CD4-positive, alpha-beta T cell (primary cell): ENCODE data around the gene FAM170B. TPM values are rescaled to one million over a fixed set of nuclear protein-coding genes. Genes with fewer than 3 reads are reported as not detected.

Experiments
- ATAC-seq: fragments of 200-7000 bp; cut with Tn5 transposase; one replicate; pipeline ENCODE4 v1.10.0; 2022; ENCODE audit warnings: mild to moderate bottlenecking; ENCODE audit not compliant: poor library complexity
- CTCF ChIA-PET: fragments of 350-600 bp; sonication (Branson Sonifier 250); formaldehyde crosslinking; loops from one replicate; lab custom pipeline; 2021; ENCODE audit warnings: antibody characterized with exemption, inconsistent platforms; lab: Charles Lee
- POLR2A ChIA-PET: fragments of 350-600 bp; sonication (Branson Sonifier 250); formaldehyde crosslinking; loops from one replicate; lab custom pipeline; 2021; ENCODE audit warnings: antibody characterized with exemption, inconsistent platforms; lab: Charles Lee
- DNase-seq, 14 experiments: peaks; one replicate each; pipeline ENCODE4 v3.0.0-alpha.2; 2013 to 2020; ENCODE audit warnings: mixed read lengths in 2 of 14
- H3K27ac ChIP-seq, 2 donors: one replicate each; pipeline versions ENCODE4 v1.5.1 to v1.7.0; 2013; ENCODE audit warnings: low read length in 2 of 2, low read depth in 1 of 2, mild to moderate bottlenecking in 1 of 2
- H3K27me3 ChIP-seq, 2 experiments: 1 replicate in 1 of 2; 2 replicates in 1 of 2; pipeline versions ENCODE4 v1.6.1 to v1.7.0; 2013; ENCODE audit warnings: low read length in 2 of 2, control low read depth in 1 of 2, mild to moderate bottlenecking in 1 of 2, moderate library complexity in 1 of 2; ENCODE audit not compliant: insufficient read depth in 2 of 2, control insufficient read depth in 1 of 2
- H3K36me3 ChIP-seq: one replicate; pipeline ENCODE4 v1.6.1; 2013; ENCODE audit warnings: low read length, control low read depth; ENCODE audit not compliant: insufficient read depth
- H3K4me1 ChIP-seq: one replicate; pipeline ENCODE4 v1.6.1; 2013; ENCODE audit warnings: low read length, control low read depth; ENCODE audit not compliant: insufficient read depth
- H3K4me3 ChIP-seq: one replicate; pipeline ENCODE4 v1.5.1; 2013; ENCODE audit warnings: mild to moderate bottlenecking, low read length, moderate library complexity
- H3K9me3 ChIP-seq, 2 experiments: 1 replicate in 1 of 2; 2 replicates in 1 of 2; pipeline versions ENCODE4 v1.6.1 to v1.7.0; 2013; ENCODE audit warnings: low read length in 2 of 2, mild to moderate bottlenecking in 2 of 2, control low read depth in 1 of 2, moderate library complexity in 1 of 2; ENCODE audit not compliant: control insufficient read depth in 1 of 2, insufficient read depth in 1 of 2
- H3K27ac Mint-ChIP-seq: one replicate; pipeline ENCODE4 v1.8.0; 2020; ENCODE audit warnings: mixed read lengths
- H3K27me3 Mint-ChIP-seq: one replicate; pipeline ENCODE4 v1.8.0; 2021; ENCODE audit warnings: mixed read lengths
- H3K36me3 Mint-ChIP-seq: one replicate; pipeline ENCODE4 v1.8.0; 2021; ENCODE audit warnings: low read depth, mixed read lengths
- H3K4me1 Mint-ChIP-seq: one replicate; pipeline ENCODE4 v1.8.0; 2021; ENCODE audit warnings: low read depth, mixed read lengths
- H3K4me3 Mint-ChIP-seq: one replicate; pipeline ENCODE4 v1.8.0; 2020; ENCODE audit warnings: mild to moderate bottlenecking, mixed read lengths
- H3K9me3 Mint-ChIP-seq: one replicate; pipeline ENCODE4 v1.8.0; 2020; ENCODE audit warnings: mixed read lengths
- intact Hi-C, 2 experiments: fragments of 100-400 bp; cut with DNase I in 1 of 2; cut with micrococcal nuclease in 1 of 2; formaldehyde crosslinking; loops; one replicate each; pipeline versions ENCODE4 v1.15.1 to v1.9.0; 2023 to 2025; cut with DNase I, micrococcal nuclease
- total RNA-seq, 174 experiments: library from RNA in 2 of 174; stranded (reverse) in 2 of 174; gene quantifications; one replicate each; pipeline ENCODE4 v1.2.3 and lab custom pipeline; 2021 to 2026
- TF ChIP-seq, protein P1 (sequence below): fragments of 200-600 bp; IDR thresholded peaks from one replicate; pipeline ENCODE4 v1.8.0; 2022; ENCODE audit warnings: antibody characterized with exemption, mild to moderate bottlenecking

The FAM170B gene
- total RNA-seq, 2 experiments from 2014 or later, result not detected

DNA sequence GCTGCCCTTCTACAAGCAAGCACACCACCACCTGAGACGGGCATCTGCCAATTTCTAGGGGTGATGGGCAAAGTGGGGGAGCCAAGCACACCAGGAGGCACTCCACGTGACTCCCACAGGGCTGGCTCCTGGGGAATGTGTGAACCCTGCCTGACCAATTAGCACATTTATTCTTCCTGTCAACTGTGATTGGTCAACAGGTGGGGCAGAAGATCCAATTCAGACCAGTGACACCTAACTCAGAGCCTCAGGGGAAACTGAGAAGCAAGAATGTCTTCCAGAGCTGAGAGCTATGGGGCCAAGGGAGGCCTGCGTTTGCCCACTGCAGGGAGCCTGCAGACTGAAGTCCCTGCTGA, 38.9 kb upstream of the FAM170B start:
- CTCF ChIA-PET, result no interaction called here
- Mint-ChIP-seq H3K4me3 (no peak overlapping the region), H3K9me3 (no peaks in the 10 kb centered on the region), H3K36me3 (no peaks in the 10 kb centered on the region), H3K4me1 (peaks cover 7% of the 10 kb centered on the region), H3K27me3 (no peaks in the 10 kb centered on the region), H3K27ac (no peak overlapping the region)
- Histone ChIP-seq H3K4me3 (no peak overlapping the region), H3K27me3 (no peaks in the 10 kb centered on the region), H3K27ac (no peak overlapping the region), H3K36me3 (no peaks in the 10 kb centered on the region), H3K4me1 (peaks cover 18% of the 10 kb centered on the region), H3K9me3 (peaks cover 0 to 7% of the 10 kb centered on the region in 2 experiments)
- no peak for ATAC-seq
- intact Hi-C loops, result no loop called here
- TF ChIP-seq, protein P1, sequence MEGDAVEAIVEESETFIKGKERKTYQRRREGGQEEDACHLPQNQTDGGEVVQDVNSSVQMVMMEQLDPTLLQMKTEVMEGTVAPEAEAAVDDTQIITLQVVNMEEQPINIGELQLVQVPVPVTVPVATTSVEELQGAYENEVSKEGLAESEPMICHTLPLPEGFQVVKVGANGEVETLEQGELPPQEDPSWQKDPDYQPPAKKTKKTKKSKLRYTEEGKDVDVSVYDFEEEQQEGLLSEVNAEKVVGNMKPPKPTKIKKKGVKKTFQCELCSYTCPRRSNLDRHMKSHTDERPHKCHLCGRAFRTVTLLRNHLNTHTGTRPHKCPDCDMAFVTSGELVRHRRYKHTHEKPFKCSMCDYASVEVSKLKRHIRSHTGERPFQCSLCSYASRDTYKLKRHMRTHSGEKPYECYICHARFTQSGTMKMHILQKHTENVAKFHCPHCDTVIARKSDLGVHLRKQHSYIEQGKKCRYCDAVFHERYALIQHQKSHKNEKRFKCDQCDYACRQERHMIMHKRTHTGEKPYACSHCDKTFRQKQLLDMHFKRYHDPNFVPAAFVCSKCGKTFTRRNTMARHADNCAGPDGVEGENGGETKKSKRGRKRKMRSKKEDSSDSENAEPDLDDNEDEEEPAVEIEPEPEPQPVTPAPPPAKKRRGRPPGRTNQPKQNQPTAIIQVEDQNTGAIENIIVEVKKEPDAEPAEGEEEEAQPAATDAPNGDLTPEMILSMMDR, result no peak
- POLR2A ChIA-PET, result no interaction called here
- no peak for DNase-seq

DNA sequence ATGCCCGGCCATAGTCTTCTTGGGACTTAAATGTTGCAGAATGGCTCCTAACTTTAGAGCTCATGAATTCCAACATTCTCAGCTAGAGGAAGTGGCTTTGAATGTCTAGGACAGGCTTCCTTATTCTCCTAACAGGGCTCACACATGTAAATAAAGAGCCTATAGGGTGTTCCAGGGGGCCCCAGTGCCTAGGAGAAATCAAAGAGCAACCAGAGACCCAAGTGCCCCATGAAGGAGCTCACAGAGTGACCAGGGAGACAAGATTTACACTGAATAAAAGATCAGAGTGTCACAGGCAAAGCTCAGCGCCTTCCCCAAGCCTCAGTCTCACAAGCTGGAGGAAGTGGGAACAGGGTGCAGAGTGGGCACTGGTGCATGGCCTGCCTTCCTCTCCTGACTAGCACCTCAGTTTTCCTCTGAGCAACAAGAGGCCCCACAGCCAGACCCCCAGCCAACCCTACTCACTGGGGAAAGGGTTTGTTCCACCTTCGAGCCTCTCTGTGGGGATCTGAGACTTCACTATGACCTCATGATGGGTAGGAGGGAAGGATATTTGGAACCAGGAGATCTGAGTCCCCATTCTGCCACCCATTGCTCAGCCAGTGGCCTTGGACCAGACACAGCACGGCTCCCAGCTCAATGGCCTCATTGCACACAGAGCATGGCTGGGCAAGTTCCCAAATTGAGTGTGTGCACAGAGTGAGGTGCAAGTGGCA, 38.4 kb upstream of the FAM170B start:
- no peak for ATAC-seq
- H3K36me3 ChIP-seq, result no peaks in the 10 kb centered on the region
- H3K27me3 Mint-ChIP-seq, result no peaks in the 10 kb centered on the region
- TF ChIP-seq, protein P1, result no peak
- H3K36me3 Mint-ChIP-seq, result no peaks in the 10 kb centered on the region
- H3K27ac ChIP-seq, result no peak overlapping the region
- H3K4me1 Mint-ChIP-seq, result peaks cover 2% of the 10 kb centered on the region
- CTCF ChIA-PET, result no interaction called here
- intact Hi-C loops, result no loop called here
- POLR2A ChIA-PET, result no interaction called here
- no peaks in the 10 kb centered on the region for H3K9me3 Mint-ChIP-seq
- no peak overlapping the region for H3K4me3 ChIP-seq
- no peak overlapping the region for H3K4me3 Mint-ChIP-seq
- DNase-seq, result no peak
- H3K27me3 ChIP-seq, result no peaks in the 10 kb centered on the region
- no peak overlapping the region for H3K27ac Mint-ChIP-seq
- peaks cover 12% of the 10 kb centered on the region for H3K4me1 ChIP-seq
- peaks cover 0 to 7% of the 10 kb centered on the region in 2 experiments for H3K9me3 ChIP-seq

DNA sequence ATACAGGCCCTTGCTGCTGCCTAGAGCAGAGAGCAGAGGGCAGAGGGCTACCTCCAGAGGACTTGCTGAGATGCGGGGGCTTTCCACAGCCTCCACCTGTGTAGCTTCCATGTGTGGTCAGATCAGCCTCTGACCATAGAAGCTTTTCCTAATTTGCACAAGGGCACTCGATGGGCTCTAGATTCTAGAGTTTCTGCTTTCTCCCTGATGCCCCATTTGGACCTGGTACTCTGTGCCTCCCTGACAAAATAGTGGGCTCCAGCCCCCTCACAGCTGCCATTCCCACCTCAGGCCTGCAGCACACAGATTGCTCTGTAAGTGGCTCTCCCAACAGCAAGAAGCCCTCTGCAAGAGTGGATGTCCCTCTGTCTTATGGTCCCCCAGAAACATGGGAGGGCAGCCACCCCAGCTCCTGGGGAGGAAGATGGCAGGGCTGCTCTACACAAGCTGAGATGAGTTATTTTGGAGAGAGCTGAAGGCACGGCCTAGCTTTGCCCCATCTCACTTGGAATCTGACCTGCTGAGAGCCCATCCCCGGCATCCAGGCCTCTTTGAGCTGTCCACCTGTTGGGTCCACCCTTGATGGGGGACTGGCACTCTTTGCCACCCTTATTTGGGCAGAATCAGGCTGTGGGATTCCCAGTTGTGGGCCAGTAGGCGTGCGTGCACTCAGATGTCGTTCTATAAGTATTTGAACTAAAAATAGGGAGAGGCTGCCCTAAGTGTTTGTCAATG, 37.7 kb upstream of the FAM170B start:
- no peak overlapping the region for H3K4me3 ChIP-seq
- no peaks in the 10 kb centered on the region for H3K27me3 Mint-ChIP-seq
- ATAC-seq (no peak), DNase-seq (no peak)
- H3K4me1 Mint-ChIP-seq, result no peaks in the 10 kb centered on the region
- H3K4me3 Mint-ChIP-seq, result no peak overlapping the region
- POLR2A ChIA-PET, result no interaction called here
- no peaks in the 10 kb centered on the region for H3K27me3 ChIP-seq
- intact Hi-C loops, result no loop called here
- peaks cover 5% of the 10 kb centered on the region for H3K4me1 ChIP-seq
- H3K27ac Mint-ChIP-seq, result no peak overlapping the region
- no peaks in the 10 kb centered on the region for H3K9me3 Mint-ChIP-seq
- no peak overlapping the region for H3K27ac ChIP-seq
- H3K36me3 Mint-ChIP-seq, result no peaks in the 10 kb centered on the region
- CTCF ChIA-PET, result no interaction called here
- H3K9me3 ChIP-seq, result peaks cover 0 to 6% of the 10 kb centered on the region in 2 experiments
- no peaks in the 10 kb centered on the region for H3K36me3 ChIP-seq
- TF ChIP-seq, protein P1, result no peak
